Endothelial cell of umbilical vein (primary cell): ENCODE measurements around the gene DNAH11. TPM values are rescaled to one million over a fixed set of nuclear protein-coding genes. Genes with fewer than 3 reads are reported as not detected.

Experiments
- BruUV-seq: library from RNA; stranded (reverse); fragments of 400-500 nt; replicated peaks from 2 replicates; lab custom pipeline; 2021; lab: Mats Ljungman, UMichigan
- CTCF ChIA-PET: fragments of 300-600, 350-600 bp; sonication (Branson Sonifier 250); formaldehyde crosslinking; loops from one replicate; lab custom pipeline; 2021; ENCODE audit warnings: antibody characterized with exemption, inconsistent platforms; lab: Charles Lee
- POLR2A ChIA-PET: fragments of 300-600, 350-600 bp; sonication (Branson Sonifier 250); formaldehyde crosslinking; loops from one replicate; lab custom pipeline; 2021; ENCODE audit warnings: antibody characterized with exemption, inconsistent platforms; lab: Charles Lee
- DNase-seq: peaks from one replicate; pipeline ENCODE4 v3.0.0-alpha.2; 2011; ENCODE audit warnings: low read depth, low spot score
- FAIRE-seq: peaks from 2 replicates; lab custom pipeline; 2011; peaks lifted over from hg19 to GRCh38; lab: Jason Lieb, UNC
- H2AFZ ChIP-seq: 2 replicates; pipeline ENCODE4 v1.6.0; 2012; ENCODE audit warnings: low read depth, low read length, control low read depth, inconsistent platforms
- H3K27ac ChIP-seq: 2 replicates; pipeline ENCODE4 v1.5.1; 2011; ENCODE audit warnings: low read depth, mild to moderate bottlenecking, control low read depth, low read length, moderate library complexity; ENCODE audit not compliant: insufficient read depth
- H3K27me3 ChIP-seq, 2 experiments: 2 replicates each; pipeline versions ENCODE4 v1.6.0 to v1.6.1; 2011; ENCODE audit warnings: low read length in 2 of 2, mixed read lengths in 1 of 2; ENCODE audit not compliant: control insufficient read depth in 2 of 2, insufficient read depth in 2 of 2
- H3K36me3 ChIP-seq, 2 experiments: 2 replicates in 1 of 2; 3 replicates in 1 of 2; pipeline ENCODE4 v1.5.1; 2011; ENCODE audit warnings: low read length in 2 of 2, mild to moderate bottlenecking in 1 of 2, moderate library complexity in 1 of 2; ENCODE audit not compliant: control insufficient read depth in 2 of 2, insufficient read depth in 2 of 2; ENCODE audit errors: extremely low read depth in 1 of 2
- H3K4me1 ChIP-seq: 3 replicates; pipeline ENCODE4 v1.5.1; 2011; ENCODE audit warnings: mild to moderate bottlenecking, low read length; ENCODE audit not compliant: control insufficient read depth, insufficient read depth; ENCODE audit errors: extremely low read depth
- H3K4me2 ChIP-seq: 2 replicates; pipeline ENCODE4 v1.6.1; 2011; ENCODE audit warnings: low read length, control low read depth, mixed read lengths; ENCODE audit not compliant: insufficient read depth
- H3K4me3 ChIP-seq, 3 experiments: fragments of 200-600 bp in 1 of 3; sonication (generic), shearing (Covaris generic) in 1 of 3; replicated peaks in 1 of 3; 2 replicates each; pipeline ENCODE4 v1.5.1; 2011 to 2016; ENCODE audit warnings: control low read depth in 3 of 3, low read length in 3 of 3, mild to moderate bottlenecking in 2 of 3, inconsistent platforms in 1 of 3, low read depth in 1 of 3, moderate library complexity in 1 of 3; ENCODE audit not compliant: insufficient read depth in 1 of 3
- H3K79me2 ChIP-seq: 2 replicates; pipeline ENCODE4 v1.6.0; 2012; ENCODE audit warnings: low read length, inconsistent platforms; ENCODE audit not compliant: control insufficient read depth, insufficient read depth
- H3K9ac ChIP-seq: replicated peaks from 2 replicates; pipeline ENCODE3; 2011; ENCODE audit warnings: low read length, control low read depth; ENCODE audit not compliant: insufficient read depth; ENCODE audit errors: extremely low read depth
- H3K9me1 ChIP-seq: replicated peaks from 3 replicates; pipeline ENCODE4 v1.6.0; 2011; ENCODE audit warnings: mild to moderate bottlenecking, low read length; ENCODE audit not compliant: control insufficient read depth, insufficient read depth; ENCODE audit errors: extremely low read depth
- H3K9me3 ChIP-seq: replicated peaks from 2 replicates; pipeline ENCODE4 v1.5.1; 2012; ENCODE audit warnings: low read length, inconsistent platforms; ENCODE audit not compliant: control insufficient read depth, insufficient read depth
- H4K20me1 ChIP-seq: replicated peaks from 2 replicates; pipeline ENCODE3; 2011; ENCODE audit warnings: mild to moderate bottlenecking, low read length; ENCODE audit not compliant: control insufficient read depth, insufficient read depth; ENCODE audit errors: extremely low read depth
- EZH2 ChIP-seq: IDR thresholded peaks from 2 replicates; pipeline ENCODE4 v1.6.1; 2012; ENCODE audit warnings: borderline replicate concordance, low read depth, mild to moderate bottlenecking, moderate library complexity, low read length, inconsistent platforms; ENCODE audit not compliant: severe bottlenecking
- FOS ChIP-seq: IDR thresholded peaks from 2 replicates; pipeline ENCODE4 v1.6.1; 2011; ENCODE audit warnings: mild to moderate bottlenecking, low read length, moderate library complexity, borderline replicate concordance; ENCODE audit not compliant: insufficient read depth
- GATA2 ChIP-seq: IDR thresholded peaks from 2 replicates; pipeline ENCODE4 v1.7.0; 2011; ENCODE audit warnings: low read depth, mild to moderate bottlenecking, moderate library complexity, mixed read lengths, low read length; ENCODE audit not compliant: insufficient read length, insufficient read depth
- JUN ChIP-seq: IDR thresholded peaks from 2 replicates; pipeline ENCODE4 v1.6.1; 2011; ENCODE audit warnings: borderline replicate concordance, low read depth; ENCODE audit not compliant: insufficient read length, insufficient read depth
- MYC ChIP-seq: IDR thresholded peaks from one replicate; pipeline ENCODE4 v1.6.1; 2011; ENCODE audit warnings: mild to moderate bottlenecking, low read depth, low read length
- POLR2A ChIP-seq: IDR thresholded peaks from 2 replicates; pipeline ENCODE4 v1.6.1; 2012; ENCODE audit warnings: low read depth, mild to moderate bottlenecking, control low read depth, low read length
- POLR2AphosphoS5 ChIP-seq: IDR thresholded peaks from 2 replicates; pipeline ENCODE4 v1.6.1; 2012; ENCODE audit warnings: low read depth, mild to moderate bottlenecking, control low read depth, low read length, moderate library complexity; ENCODE audit not compliant: insufficient read depth
- dilution Hi-C: fragments of 300-500 bp; cut with MboI; formaldehyde crosslinking; loops from one replicate; pipeline ENCODE4 v1.15.0; 2019; ENCODE audit warnings: low sequenced_read_pairs; ENCODE audit not compliant: extremely low pct_ligation_motif_present
- intact Hi-C: fragments of 100-400 bp; cut with micrococcal nuclease; formaldehyde crosslinking; loops from one replicate; pipeline ENCODE4 v1.10.0; 2022
- polyA plus RNA-seq, 4 experiments: library from polyadenylated mRNA; depleted of rRNA in 3 of 4; stranded (reverse) in 3 of 4; unstranded in 1 of 4; fragments of >200 nt; gene quantifications; 2 replicates each; pipeline versions ENCODE4 v1.2.1 to v1.2.3, GENCODE V29; 2011 to 2012; ENCODE audit warnings: missing spikeins in 1 of 4
- total RNA-seq: library from RNA; stranded (reverse); gene quantifications from 2 replicates; pipeline ENCODE4 v1.2.3, GENCODE V29; 2021
- TF ChIP-seq, protein P1 (sequence below), 2 donors: IDR thresholded peaks; 1 replicate in 1 of 2; 2 replicates in 1 of 2; pipeline ENCODE4 v1.5.1; 2011; ENCODE audit warnings: low read length in 2 of 2, mild to moderate bottlenecking in 2 of 2, moderate library complexity in 2 of 2, control low read depth in 1 of 2, inconsistent platforms in 1 of 2, low read depth in 1 of 2; ENCODE audit not compliant: insufficient read depth in 1 of 2; ENCODE audit errors: extremely low read depth in 1 of 2
- TF ChIP-seq, protein P2 (sequence below): IDR thresholded peaks from 2 replicates; pipeline ENCODE4 v1.6.1; 2011; ENCODE audit not compliant: insufficient read depth, insufficient read length

The DNAH11 gene
- total and polyA plus RNA-seq, 2 donors (not counting 3 experiments of a cell fraction or from before 2014, with no cell fraction given) = 0.69 to 0.91 TPM

DNA sequence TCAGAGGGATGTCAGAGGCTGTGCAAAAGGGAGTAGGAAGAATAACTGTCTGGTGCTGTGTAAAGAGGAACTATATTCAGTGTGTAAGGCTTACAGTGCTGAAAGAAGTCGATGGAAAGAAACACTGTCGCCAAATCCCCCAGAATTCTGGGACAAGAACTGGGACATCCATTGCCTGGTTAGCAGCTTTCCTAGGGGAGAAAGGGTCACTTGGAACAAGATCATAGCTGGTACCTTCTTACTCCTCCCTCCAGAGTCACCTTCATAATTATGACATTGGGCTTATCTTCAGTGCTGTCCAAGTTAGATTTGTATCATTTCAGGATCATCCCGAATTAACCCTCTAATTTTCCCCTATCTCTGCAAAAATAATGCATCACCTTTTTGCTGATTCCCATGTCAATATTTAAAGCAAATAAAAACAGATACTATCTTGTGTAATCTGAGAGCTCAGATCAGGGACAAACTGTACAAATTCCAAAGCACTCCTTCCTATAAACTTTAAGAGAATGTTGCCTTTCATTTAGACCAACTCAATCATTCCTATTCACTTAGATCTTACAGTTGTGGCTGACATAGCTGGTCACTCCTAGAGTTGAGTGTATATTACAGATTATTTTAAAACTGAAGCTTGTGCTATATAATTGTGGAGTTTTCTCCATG, 96.5 kb downstream of the DNAH11 start:
- DNase-seq (no peak), FAIRE-seq (no peak)
- H3K9ac ChIP-seq = no peak overlapping the region
- H3K9me3 ChIP-seq = no peaks in the 10 kb centered on the region
- H3K4me1 ChIP-seq = no peaks in the 10 kb centered on the region
- TF ChIP-seq EZH2 = no peak
- no peak for TF ChIP-seq JUN
- TF ChIP-seq, protein P1, sequence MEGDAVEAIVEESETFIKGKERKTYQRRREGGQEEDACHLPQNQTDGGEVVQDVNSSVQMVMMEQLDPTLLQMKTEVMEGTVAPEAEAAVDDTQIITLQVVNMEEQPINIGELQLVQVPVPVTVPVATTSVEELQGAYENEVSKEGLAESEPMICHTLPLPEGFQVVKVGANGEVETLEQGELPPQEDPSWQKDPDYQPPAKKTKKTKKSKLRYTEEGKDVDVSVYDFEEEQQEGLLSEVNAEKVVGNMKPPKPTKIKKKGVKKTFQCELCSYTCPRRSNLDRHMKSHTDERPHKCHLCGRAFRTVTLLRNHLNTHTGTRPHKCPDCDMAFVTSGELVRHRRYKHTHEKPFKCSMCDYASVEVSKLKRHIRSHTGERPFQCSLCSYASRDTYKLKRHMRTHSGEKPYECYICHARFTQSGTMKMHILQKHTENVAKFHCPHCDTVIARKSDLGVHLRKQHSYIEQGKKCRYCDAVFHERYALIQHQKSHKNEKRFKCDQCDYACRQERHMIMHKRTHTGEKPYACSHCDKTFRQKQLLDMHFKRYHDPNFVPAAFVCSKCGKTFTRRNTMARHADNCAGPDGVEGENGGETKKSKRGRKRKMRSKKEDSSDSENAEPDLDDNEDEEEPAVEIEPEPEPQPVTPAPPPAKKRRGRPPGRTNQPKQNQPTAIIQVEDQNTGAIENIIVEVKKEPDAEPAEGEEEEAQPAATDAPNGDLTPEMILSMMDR (IDR thresholded peaks at IDR 0.05; ENCODE audit: extremely low read depth in 1 of 2, insufficient read depth in 1 of 2, low read depth in 1 of 2, low read length in 2 of 2) = no peak
- no peak for TF ChIP-seq GATA2
- TF ChIP-seq POLR2A = no peak
- no peak for TF ChIP-seq FOS
- no peak for TF ChIP-seq MYC
- TF ChIP-seq POLR2AphosphoS5 = no peak
- TF ChIP-seq, protein P2, sequence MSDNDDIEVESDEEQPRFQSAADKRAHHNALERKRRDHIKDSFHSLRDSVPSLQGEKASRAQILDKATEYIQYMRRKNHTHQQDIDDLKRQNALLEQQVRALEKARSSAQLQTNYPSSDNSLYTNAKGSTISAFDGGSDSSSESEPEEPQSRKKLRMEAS = no peak
- no peaks in the 10 kb centered on the region for H4K20me1 ChIP-seq
- dilution Hi-C loops (no loop called here), intact Hi-C loops (no loop called here)
- no peak overlapping the region for H3K4me2 ChIP-seq
- no peak overlapping the region for H3K27ac ChIP-seq
- peaks cover 10 to 12% of the 10 kb centered on the region in 2 experiments for H3K27me3 ChIP-seq
- no peak overlapping the region for H2AFZ ChIP-seq
- ChIA-PET POLR2A (no interaction called here), CTCF (interaction anchor here (0.7 to 0.8 kb wide), 2 partner anchors 9 to 309 kb away, joined by 4 read pairs; no protein-coding TSS in a partner anchor)
- no TSS peak for BruUV-seq
- no peaks in the 10 kb centered on the region for H3K79me2 ChIP-seq
- H3K36me3 ChIP-seq = no peaks in the 10 kb centered on the region
- H3K4me3 ChIP-seq = no peak overlapping the region
- no peaks in the 10 kb centered on the region for H3K9me1 ChIP-seq
